ENCODE results near the gene LRMDA.
"Not testable (repeated sequence)": the region's sequence is repeated elsewhere in the genome, so short reads cannot be mapped to it uniquely, and the experiment has no call there.

LRMDA gene

DNA sequence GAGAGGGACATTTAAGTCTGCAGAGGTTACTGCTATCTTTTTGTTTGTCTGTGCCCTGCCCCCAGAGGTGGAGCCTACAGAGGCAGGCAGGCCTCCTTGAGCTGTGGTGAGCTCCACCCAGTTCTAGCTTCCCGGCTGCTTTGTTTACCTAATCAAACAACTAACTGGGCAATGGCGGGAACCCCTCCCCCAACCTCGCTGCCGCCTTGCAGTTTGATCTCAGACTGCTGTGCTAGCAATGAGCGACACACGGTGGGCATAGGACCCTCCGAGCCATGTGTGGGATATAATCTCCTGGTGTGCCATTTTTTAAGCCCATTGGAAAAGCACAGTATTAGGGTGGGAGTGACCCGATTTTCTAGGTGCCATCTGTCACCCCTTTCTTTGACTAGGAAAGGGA lies 716.8 kb downstream of the LRMDA start:
- DNase-seq = not testable (repeated sequence)

DNA sequence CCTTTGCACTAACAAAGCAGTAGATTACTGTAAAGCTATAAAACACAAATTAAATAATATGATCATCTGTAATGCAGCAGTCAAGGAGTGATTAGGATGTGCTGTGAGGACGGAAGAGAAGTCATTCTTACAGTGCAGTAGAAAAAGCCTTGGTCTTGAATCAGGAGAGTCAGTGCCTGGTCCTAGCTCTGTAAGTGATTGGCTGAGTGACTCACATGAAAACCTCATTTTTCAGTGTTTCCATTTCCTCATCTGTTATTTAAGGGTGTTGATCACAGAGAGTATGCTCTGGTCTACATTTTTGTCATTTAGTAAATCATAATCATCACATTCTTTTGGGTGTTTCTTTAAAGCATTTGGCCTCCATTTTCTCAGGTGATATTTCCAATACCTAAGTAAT lies 717.8 kb downstream of the LRMDA start:
- no peak for DNase-seq

DNA sequence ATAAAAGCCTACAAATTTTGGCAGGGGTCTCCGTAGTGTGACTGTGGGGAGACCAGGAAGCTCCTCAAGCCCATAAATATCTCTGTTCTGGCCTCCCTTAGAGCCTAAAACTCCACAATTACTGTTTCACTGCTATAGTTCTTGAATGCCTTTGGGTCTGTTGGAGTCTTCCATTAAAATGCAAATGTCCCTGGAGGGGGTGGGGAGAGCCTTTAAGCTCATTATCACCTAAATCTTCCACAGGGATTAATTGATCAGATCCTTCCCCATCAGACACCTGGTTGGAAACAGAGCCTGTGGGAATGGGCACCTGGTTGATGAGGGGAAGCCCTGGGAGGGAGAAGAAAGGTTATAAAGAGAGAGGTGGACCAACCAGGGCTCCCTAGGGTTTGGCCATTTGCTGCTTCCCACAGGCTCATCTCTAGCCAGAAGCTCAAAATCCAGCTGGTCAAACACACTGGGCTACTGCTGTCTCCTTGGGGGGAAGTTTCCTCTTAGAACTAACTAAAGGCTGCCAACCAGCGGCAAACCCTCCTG lies 718.2 kb downstream of the LRMDA start:
- no peak for DNase-seq

DNA sequence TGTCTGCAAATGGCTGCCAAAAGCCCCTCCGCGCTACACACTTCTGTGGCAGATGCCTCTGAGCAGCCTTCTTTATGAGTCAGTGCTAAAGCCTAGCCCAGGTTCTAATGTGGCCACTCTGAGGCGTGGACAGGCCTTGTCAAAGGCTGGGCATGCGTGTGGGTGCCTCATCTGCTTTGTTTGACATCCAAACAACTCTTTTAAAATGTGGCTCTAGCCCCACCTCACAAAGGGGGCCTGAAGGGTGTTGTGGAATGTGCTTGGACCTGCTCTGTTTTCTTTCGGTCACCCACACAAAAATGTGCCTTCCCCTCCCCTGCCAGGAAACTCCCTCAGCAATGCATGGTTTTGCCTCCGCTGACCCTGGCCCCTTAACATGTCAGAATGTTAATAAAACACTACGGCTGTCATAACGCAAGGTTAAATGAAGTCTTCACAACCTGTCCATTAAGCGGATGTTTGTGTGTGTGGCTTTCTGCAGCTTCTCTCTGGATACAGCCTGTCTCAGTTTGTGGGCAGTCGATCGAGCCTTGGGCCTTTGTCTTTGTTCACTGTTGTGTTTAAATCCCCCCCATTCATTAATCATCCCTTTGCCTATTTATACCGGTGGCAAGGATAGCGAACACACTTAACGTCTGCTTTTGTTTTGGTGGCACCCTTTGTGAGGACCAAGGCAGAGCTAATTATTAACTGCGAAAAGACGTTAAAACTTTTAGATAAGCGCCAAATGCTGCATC lies 718.9 kb downstream of the LRMDA start:
- no peak for DNase-seq

DNA sequence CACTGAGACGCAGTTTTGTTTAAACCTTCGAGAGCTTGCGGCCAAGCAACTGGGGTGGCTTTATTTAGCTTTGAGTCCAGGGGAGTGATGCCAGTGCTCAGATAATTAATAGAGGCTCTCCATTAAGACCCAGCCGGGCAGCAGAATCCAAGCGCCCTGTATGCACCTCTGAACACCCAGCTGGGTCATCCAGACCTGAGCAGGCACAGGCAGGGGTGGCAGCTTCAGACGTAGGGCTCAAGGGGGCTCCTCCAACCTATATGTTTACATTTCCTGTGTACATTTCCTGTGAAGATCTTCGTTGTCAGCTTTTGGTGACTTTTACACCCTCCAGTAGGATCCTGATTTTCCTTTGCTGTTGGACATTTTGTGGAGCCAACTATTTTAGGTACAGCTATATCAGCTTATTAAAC lies 719.5 kb downstream of the LRMDA start:
- no peak for DNase-seq

DNA sequence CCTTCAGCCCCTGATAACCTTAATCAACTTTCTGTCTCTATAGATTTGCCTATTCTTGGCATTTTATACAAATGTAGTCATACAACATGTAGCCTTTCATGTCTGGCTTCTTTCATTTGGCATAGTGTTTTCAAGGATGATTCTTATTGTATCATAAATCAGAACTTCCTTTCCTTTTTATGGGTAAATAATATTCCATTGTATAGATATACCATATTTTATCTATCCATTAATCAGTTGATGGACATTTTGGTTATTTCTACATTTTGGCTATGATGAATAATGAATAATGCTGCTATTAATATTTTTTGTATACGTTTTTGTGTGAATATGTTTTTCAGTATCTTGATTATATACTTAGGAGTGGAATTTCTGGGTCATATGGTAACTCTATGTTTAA lies 720.8 kb downstream of the LRMDA start:
- DNase-seq = no peak

DNA sequence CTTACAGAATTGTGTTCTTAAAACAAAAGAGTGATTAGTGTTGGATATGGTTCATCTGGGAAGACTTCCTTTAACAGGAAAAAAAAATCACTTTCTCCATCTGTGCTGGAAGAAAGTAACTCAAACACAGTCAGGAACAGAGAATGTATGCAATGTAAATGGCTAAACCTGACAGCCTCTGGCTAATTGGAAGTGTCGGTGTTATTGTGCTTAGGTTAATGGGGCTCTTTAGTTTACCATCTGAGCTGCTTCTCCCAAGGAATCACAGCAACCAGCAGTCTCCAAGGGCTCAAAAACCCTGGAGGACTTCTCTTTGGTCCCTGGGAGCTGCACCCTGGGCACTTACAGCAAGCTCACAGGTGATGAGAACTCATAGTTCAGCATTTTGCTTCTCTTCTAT lies 724.5 kb downstream of the LRMDA start:
- no peak for DNase-seq

DNA sequence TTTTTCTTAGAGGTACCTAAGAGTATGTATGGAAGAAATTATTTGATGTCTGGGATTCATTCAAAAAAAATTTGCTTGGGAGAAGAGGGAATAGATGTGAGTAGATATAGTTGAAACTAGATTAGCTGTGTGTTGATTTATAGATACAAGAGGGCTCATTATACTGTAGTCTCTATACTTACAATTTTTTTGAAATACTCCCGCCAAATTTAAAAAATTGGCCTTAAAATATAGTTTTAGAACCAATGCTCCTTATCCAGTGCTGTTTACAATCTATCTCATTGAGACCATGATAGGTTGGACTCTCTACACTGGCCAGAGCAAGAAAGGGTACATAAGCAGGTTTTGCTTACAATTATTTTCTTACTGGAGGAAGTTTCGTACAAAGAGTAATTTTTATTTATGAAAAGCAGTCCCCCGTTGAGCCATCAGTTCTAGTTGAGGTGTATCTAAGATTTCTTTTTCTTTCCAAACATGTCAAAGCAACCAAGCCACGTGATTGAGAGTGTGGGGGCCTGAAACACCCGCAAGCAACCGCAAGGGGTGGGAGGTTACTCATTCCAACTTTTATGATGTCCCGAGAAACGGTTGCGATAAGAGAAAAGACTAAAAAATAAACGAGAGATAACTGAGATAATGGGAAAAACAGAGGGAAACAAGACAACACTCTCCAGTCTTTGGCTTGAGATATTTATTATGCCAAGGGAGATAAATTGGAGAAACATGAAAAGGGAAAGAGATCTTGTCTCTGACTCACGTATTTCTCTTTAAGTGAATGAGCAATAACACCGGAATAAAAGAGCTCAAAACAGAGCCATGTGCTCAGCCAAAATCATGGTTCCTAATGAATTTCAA lies 729.2 kb downstream of the LRMDA start:
- DNase-seq = no peak

DNA sequence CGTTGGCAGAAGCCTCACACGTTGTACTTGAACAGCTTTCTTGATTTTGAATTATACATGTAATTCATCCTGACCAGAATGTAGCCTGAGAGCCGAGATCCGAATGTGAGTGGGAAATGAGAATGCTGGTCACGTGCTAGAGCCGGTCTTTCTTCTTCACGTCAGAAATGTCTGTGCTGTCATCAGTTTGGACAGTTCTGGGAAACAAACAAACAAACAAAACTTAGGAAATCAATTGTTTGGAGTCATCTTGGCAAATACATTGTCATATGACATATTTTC lies 729.8 kb downstream of the LRMDA start:
- DNase-seq = no peak

DNA sequence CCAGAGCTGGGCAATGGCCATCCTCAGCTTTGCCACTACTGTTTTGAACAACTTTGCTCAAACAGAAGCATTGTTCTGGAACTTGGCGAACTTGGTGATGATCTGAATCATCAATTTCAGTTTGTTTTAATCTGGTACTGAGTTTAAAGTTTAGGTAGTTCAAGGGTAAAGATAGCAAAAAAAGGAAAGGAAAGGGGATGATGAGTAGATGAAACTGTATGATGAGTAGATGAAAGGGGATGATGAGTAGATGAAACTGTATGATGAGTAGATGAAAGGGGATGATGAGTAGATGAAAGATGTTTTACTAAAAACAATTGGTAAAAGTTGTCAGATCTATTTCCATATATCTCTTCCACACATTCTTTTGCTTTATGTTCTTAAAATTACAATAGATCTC lies 737.0 kb downstream of the LRMDA start:
- DNase-seq = no peak

DNA sequence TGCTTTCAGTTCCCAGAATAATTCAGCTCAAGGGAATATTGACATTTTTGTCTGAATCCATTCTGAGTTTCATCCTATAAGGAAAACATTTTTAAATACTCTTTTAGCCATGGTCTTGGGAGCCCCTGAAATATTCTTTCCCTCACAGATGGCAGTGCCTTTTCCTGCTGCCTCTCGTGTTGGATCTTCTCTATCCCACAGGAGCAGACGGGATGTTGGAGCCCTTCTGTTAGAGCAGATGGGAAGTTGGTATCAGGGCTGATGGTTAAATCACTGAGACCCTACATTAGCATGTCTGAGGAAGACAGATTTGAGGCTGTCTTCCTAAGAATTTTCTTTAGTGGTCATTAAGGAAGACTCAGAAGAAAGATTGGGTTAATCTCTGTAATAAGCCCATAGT lies 737.8 kb downstream of the LRMDA start:
- DNase-seq = no peak

DNA sequence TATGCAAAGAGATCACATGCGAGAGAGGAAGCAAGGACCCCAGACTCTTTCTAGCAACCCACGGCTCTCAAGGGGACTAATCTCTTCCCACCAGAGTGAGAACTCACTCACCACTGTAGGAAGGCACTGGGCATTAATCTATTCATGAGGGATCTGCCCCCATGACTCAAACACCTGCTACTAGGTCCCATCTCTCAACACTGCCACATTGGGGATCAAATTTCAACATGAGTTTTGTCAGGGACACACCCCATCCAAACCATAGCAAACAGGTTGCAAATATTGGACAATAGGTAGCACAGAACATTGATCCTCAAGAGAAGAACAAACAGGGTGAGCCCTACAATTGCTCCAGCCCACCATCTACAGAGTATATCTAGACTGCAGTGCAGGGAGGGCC lies 740.6 kb downstream of the LRMDA start:
- DNase-seq = no peak

DNA sequence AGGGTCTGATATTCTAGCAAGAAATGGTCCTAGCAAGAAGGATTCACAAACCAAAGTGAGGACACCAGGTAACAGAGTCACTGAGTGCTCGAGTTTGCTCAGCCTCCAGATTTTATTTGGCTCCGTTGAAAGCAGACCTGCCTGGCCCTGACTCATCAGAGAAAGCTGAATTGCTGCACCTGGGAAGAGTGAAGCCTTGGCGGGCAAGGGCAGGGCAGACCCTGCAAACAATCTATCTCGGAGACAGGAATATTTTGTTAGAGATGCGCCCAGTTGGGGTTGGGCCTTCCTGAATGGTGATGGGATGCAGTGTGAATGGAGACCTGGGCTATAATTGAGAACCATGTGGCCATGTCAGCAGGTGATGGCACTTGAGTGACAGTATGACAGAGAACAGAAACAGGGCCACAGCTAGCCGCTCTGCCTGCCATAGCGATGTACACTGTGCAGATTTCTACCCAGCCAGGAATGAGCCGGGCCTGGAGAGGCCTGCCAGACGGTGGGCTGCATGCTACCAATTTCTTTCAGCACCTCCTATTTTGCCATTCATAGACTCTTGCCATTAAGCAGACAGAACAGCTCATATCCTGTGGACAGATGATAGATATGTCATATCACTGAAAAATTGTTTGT lies 744.2 kb downstream of the LRMDA start:
- DNase-seq = no peak

DNA sequence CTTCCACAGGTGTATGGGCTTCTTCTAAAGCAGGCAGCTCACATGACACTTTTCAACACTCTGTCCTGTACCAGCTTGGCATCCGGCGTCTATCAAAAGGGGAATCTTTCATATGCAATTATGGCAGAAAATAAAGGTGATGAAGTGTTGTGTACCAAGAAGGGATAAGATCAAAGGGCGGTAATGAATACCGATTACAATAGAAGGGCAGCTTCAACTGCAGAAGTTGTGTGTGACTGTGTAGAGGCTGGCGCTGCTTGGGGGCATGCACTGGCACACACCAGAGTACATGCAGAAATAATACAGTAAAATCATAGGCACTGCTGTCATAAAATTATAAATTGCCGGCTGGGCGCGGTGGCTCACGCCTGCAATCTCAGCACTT lies 744.7 kb downstream of the LRMDA start:
- DNase-seq = no peak

DNA sequence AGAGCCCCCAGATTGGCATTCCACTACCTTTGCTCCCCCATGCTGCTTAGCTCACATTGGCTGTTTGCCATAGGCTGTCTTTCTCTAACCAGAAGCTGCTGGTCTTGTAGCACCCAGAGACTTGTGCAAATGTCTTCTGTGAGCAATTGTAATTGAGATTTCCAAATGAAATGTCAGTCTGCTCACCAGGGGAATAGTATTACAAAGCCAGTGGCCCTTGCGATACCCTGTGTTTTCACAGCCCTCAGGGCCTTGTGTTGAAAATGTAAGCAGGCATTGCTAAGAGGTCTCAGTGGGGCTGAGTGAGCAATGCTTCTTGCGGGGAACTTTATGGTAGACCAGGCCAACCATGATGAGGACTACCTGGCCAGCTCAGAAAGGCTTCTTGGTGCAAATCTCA lies 746.5 kb downstream of the LRMDA start:
- DNase-seq = no peak

DNA sequence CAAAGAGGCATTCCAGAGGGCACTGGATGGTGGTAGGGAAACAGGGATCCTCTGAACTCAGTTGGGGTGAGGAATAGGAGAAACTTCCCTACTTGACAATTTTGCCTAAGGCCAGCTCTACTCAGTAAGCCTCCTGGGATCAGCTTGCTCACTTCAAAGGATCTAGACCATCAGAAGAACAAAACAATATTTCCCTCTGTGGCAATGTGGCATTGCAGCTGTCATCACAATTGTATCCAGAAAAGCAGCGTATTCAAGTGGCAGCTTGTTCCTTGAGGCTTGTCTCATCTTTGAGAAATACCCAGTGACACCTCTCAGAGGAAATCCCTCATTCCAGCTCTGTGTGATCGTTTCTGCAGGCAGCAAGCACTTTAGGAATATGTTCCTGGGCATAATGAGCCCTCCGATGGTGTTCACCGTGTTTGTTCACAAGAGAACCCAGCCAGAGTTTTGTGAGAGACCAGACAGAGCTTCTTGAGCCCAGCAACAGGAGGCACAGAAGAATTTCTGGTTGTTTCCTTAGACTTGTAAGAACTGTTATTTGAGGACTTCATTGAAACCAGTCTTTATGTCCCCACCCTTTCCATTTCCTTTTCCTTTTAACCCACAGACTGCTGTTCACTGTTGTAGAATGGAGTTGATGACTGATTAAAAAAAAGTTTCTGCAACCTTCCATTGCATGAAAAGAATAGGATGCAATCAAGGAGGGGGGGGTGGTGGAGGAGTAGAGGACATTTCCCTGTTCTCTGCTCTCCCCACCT lies 747.3 kb downstream of the LRMDA start:
- DNase-seq = no peak

DNA sequence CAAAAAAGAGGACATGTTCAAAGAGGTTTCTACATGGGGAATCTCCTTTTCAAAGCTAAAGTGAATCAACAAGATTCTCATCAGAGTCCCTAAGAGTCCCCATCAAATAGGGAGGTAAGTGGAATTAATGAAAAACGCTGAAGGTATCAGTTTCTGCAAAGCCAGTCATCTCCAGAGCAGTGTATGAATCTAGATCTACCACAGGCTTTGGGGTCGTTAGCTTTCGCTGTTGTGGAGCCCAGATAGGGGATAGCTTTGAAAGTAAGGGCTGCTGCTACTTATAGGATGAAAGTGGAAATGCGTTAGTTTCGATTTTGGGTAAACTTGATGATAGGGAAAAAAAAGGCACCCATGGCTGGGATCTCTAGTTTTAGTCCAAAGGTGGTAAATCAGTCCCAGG lies 748.4 kb downstream of the LRMDA start:
- no peak for DNase-seq

DNA sequence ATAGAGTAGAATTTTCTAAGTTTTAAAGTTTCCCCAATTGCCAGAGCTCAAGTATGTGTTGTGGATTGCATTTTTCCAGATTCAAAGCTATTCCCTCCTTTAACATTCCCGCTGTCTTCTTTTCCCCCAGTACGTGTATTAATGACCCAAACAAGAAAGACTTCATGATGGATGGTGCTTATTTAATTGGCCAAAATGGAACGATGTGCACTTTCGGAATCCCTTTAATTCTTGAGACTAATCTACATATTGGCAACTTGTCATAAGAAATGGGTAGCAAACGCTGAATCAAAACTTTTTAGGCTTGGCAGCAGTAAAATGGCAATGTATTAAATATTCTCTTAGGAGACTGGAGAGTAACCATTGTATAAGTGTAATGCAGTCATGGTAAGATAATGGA lies 753.2 kb downstream of the LRMDA start:
- no peak for DNase-seq

DNA sequence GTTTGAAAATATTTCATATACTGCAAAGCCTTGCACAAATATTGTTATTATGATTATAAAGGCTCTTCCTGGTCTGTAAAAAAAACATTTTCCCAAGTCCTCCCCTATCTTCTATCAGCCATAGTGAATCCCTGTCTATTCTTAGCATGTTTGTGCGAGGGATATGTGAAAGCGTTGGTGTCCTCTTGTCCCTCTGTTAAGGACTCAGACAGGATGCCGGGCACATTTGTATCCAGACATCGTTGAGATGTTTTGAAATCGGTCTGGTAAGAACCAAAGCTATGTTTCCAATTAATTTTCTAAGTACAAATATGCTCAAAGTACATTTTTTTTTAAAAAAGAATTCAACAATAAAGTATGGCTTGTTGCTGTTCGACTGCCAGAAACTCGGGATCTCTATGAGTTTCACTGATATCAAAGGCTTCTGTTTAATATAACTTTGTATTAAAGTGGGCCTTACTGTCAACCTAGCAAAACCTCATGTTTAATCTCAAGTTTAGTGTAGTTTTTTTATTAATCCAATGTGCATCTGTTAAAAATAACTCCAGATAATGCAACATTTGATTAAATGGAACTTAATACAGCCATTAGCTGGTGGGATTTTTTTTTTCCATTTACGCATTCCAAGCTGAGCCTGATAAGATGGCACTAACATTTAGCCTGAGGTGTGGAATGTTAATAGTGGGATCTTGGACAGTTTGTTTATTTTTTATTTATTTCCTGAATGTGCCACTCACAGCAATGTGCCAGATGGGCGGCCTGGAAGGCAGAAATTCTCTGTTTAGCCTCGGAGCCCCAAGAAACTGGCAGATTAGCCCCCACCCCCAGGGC lies 754.3 kb downstream of the LRMDA start:
- DNase-seq = no peak

DNA sequence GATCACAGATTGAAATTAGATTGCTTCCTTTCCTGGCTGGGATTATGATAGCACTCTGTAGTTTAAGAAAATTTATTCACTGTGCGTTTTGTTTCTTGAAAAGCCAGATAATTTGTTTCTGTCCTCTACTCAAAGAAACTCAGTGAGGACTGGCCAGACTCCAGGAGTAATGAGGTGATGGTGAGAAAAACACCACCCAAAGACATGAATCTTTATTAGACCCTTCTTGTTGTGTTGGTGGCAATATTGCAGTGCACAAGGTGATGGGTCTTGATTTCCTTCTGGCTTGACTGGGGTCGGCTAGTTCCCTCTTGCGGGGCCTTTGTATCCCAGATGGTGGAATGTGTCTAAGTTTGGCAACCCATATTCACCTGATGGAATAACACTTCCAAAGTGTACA lies 756.8 kb downstream of the LRMDA start:
- no peak for DNase-seq

DNA sequence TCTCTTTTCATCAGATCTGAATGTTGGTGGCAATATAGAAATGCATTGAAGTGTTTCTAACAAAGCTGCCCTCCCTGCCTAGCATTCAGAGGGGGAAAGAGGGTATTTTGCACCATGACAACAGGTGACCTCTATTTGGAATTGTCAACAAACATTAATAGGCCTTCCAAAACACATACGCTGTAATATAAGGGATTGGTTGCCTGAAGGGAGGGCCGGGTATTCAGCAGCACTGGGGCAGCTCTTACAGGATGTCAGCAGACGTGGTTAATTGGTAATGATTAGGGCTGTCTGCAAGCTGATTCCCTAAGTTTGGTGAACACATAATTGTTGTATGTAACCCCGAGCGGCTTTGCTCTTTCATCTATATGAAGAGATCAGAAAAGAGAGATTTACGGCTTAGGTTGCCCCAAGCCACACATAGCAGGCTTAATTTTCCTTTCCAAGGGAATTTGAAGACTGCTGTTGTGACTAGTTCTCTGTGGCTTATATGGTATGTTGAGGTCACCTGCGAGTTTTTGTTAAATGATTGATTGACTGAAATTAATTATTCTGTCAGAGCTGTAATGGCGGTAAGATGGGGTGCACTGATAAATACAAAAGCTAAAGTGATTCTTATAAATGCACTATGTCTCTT lies 759.3 kb downstream of the LRMDA start:
- DNase-seq = no peak

DNA sequence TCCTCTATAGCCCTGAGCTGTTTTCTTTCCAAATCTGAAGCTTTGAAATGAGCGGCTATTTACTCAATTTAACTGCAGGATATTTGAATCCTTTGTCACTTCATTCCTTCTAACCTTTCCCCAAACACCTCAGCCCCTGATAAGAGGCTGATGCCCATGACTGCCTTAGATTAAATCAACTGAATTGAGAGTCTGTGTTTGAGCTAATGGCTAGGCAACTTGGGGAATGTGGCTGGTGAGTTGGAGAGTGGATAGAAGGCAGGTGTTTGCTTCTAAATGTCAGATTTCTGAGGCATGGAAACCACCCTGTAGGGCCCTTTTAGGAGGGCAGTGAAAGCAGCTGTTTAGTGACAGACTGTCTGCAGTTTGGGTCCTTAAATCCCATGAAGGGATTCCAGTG lies 759.9 kb downstream of the LRMDA start:
- no peak for DNase-seq

All from suppressor macrophage treated with lipopolysaccharide for 4 hours (primary cell).